ENCODE results near the gene CLEC14A. TPM values are rescaled to one million over a fixed set of nuclear protein-coding genes. Genes with fewer than 3 reads are reported as not detected.

Gene CLEC14A
- total RNA-seq, 2 donors from 2014 or later, result 22.2 to 31.4 TPM

DNA sequence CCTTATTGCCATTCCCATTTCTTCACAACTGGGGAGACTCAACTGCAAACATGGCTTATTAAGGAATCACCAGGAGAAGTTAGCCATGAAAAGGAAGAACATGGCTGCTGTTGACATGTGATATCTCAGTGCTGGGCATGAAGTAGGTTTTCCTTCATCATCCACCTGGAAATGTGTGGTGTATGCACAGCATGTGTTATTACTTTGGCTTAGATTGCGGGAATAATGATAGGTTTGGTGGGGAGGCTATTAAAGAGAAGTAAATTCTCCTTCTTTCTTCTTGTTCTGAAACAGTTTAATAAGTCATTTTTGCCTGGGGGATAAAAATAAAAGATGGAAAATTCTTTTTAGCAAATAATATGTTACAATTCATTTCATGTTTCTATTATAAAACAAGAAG, 23.7 kb upstream of the CLEC14A start:
- Histone ChIP-seq H3K27ac (no peak overlapping the region), H3K36me3 (no peaks in the 10 kb centered on the region), H3K4me3 (no peak overlapping the region), H3K27me3 (replicated peaks; ENCODE audit: insufficient read depth) (no peaks in the 10 kb centered on the region), H3K4me1 (ENCODE audit: control insufficient read depth in 1 of 2, low read depth in 2 of 2) (no peaks in the 10 kb centered on the region), H3K9me3 (no peaks in the 10 kb centered on the region)
- no peak for DNase-seq (ENCODE audit: low spot score)
- no peak for ATAC-seq (ENCODE audit: insufficient number of reproducible peaks, low FRiP score, low read depth)
- TF ChIP-seq, protein P1, sequence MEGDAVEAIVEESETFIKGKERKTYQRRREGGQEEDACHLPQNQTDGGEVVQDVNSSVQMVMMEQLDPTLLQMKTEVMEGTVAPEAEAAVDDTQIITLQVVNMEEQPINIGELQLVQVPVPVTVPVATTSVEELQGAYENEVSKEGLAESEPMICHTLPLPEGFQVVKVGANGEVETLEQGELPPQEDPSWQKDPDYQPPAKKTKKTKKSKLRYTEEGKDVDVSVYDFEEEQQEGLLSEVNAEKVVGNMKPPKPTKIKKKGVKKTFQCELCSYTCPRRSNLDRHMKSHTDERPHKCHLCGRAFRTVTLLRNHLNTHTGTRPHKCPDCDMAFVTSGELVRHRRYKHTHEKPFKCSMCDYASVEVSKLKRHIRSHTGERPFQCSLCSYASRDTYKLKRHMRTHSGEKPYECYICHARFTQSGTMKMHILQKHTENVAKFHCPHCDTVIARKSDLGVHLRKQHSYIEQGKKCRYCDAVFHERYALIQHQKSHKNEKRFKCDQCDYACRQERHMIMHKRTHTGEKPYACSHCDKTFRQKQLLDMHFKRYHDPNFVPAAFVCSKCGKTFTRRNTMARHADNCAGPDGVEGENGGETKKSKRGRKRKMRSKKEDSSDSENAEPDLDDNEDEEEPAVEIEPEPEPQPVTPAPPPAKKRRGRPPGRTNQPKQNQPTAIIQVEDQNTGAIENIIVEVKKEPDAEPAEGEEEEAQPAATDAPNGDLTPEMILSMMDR (IDR thresholded peaks at IDR 0.05), result no peak

DNA sequence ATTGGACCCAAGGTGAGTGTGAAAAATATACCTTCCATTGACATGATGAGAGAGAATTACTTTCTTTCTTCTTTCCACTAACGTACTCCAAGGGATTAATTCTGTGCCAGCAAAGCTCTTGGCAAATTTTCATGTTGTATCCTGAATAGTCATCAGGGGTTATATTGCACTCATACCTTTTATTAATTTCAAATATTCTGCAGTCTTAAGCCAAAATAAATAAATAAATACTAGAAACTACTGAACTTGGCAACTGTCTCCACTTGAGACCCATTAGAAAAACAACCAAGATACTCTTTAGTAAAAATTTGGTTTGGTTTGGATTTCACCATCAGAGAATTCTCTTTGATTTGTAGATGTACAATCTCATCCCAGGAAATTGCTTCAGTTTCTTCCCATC, 22.1 kb upstream of the CLEC14A start:
- TF ChIP-seq, protein P1 (IDR thresholded peaks at IDR 0.05), result no peak
- ATAC-seq (ENCODE audit: insufficient number of reproducible peaks, low FRiP score, low read depth) (no peak), DNase-seq (ENCODE audit: low spot score) (no peak)
- Histone ChIP-seq H3K36me3 (no peaks in the 10 kb centered on the region), H3K4me3 (no peak overlapping the region), H3K4me1 (ENCODE audit: control insufficient read depth in 1 of 2, low read depth in 2 of 2) (no peaks in the 10 kb centered on the region), H3K27me3 (replicated peaks; ENCODE audit: insufficient read depth) (no peaks in the 10 kb centered on the region), H3K27ac (no peak overlapping the region), H3K9me3 (no peaks in the 10 kb centered on the region)

DNA sequence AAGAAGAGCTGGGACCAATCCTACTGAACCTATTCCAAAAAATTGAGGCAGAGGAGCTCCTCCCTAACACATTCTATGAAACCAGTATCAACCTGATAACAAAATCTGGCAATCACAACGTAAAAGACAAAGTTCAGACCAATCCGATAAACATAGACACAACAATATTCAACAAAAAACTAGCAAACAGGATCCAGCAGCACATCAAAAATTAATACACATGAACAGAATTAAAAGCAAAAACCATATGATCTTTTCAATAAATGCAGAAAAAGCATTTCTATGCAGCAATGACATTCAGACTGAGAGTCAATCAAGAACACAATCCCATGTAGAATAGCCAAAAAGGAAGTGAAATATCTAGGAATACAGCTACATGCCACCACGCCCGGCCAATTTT, 7.0 kb upstream of the CLEC14A start:
- DNase-seq (ENCODE audit: low spot score) (no peak), ATAC-seq (ENCODE audit: insufficient number of reproducible peaks, low FRiP score, low read depth) (no peak)
- H3K9me3 ChIP-seq, result no peaks in the 10 kb centered on the region
- TF ChIP-seq, protein P1 (IDR thresholded peaks at IDR 0.05), result no peak
- H3K36me3 ChIP-seq, result no peaks in the 10 kb centered on the region
- no peaks in the 10 kb centered on the region for H3K27me3 ChIP-seq (replicated peaks; ENCODE audit: insufficient read depth)
- no peak overlapping the region for H3K4me3 ChIP-seq
- H3K4me1 ChIP-seq (ENCODE audit: control insufficient read depth in 1 of 2, low read depth in 2 of 2), result no peaks in the 10 kb centered on the region
- no peak overlapping the region for H3K27ac ChIP-seq

DNA sequence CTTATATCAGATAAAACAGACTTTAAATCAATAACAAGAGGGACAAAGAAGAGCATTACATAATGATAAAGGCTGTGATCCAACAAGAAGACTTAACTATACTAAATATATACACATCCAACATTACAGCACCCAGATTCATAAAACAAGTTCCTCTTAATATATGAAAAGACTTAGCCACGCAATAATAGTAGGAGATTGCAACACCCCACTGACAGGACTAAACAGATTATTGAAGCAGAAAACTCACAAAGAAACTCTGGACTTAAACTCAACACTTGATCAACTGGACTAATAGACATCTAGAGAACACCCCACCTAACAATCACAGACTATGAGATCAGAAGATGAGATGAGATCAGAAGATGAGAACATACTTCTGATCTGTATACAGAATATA, 5.7 kb upstream of the CLEC14A start:
- Histone ChIP-seq H3K27me3 (replicated peaks; ENCODE audit: insufficient read depth) (no peaks in the 10 kb centered on the region), H3K27ac (no peak overlapping the region), H3K4me1 (ENCODE audit: control insufficient read depth in 1 of 2, low read depth in 2 of 2) (no peaks in the 10 kb centered on the region), H3K9me3 (no peaks in the 10 kb centered on the region), H3K36me3 (no peaks in the 10 kb centered on the region), H3K4me3 (no peak overlapping the region)
- ATAC-seq (ENCODE audit: insufficient number of reproducible peaks, low FRiP score, low read depth) (no peak), DNase-seq (ENCODE audit: low spot score) (no peak)
- TF ChIP-seq, protein P1 (IDR thresholded peaks at IDR 0.05), result no peak

DNA sequence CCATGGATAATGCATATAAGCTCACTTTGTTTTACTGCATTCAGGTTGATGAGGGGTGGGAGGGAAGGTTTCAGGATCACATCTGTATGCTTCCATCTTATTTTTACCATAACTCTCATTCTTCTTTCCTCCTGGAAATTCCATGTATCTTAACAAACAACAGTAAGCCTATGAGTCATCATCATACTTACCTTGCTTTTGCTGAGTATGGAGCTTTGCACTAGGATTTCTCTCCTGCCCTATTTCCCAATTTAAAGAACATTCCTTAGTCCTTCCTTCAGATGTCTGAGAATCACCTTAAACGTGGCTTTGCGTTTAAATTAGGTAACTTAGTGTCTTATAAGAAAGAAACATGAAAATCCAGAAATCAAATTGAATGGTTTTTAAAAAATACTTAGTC, 1.6 kb upstream of the CLEC14A start:
- TF ChIP-seq, protein P1 (IDR thresholded peaks at IDR 0.05), result no peak
- DNase-seq (ENCODE audit: low spot score) (no peak), ATAC-seq (ENCODE audit: insufficient number of reproducible peaks, low FRiP score, low read depth) (no peak)
- Histone ChIP-seq H3K27me3 (replicated peaks; ENCODE audit: insufficient read depth) (no peaks in the 10 kb centered on the region), H3K9me3 (no peaks in the 10 kb centered on the region), H3K36me3 (no peaks in the 10 kb centered on the region), H3K27ac (no peak overlapping the region), H3K4me1 (ENCODE audit: control insufficient read depth in 1 of 2, low read depth in 2 of 2) (no peaks in the 10 kb centered on the region), H3K4me3 (no peak overlapping the region)
